Hepatocyte (in vitro differentiated cells): Measurements from ENCODE around the gene ACACA. TPM values are rescaled to one million over a fixed set of nuclear protein-coding genes. Genes with fewer than 3 reads are reported as not detected.

Experiments
- DNase-seq: peaks from one replicate; pipeline ENCODE4 v3.0.0-alpha.2; 2016; ENCODE audit warnings: low spot score
- H2AFZ ChIP-seq: fragments of 200-600 bp; sonication (generic); 2 replicates; pipeline ENCODE4 v1.6.0; 2016; ENCODE audit warnings: antibody characterized with exemption, mild to moderate bottlenecking
- H3K27ac ChIP-seq: fragments of 200-600 bp; sonication (generic); 2 replicates; pipeline ENCODE4 v1.5.1; 2016; ENCODE audit warnings: mild to moderate bottlenecking
- H3K27me3 ChIP-seq: fragments of 200-600 bp; sonication (generic); 2 replicates; pipeline ENCODE4 v1.6.1; 2016
- H3K36me3 ChIP-seq: fragments of 200-600 bp; sonication (generic); replicated peaks from 2 replicates; pipeline ENCODE4 v1.5.1; 2016; ENCODE audit warnings: low read depth; ENCODE audit not compliant: insufficient read depth
- H3K4me1 ChIP-seq: fragments of 200-600 bp; sonication (generic); 2 replicates; pipeline ENCODE4 v1.5.1; 2016; ENCODE audit warnings: mild to moderate bottlenecking, moderate library complexity; ENCODE audit not compliant: insufficient read depth
- H3K4me2 ChIP-seq: fragments of 200-600 bp; sonication (generic); 2 replicates; pipeline ENCODE4 v1.6.0; 2016
- H3K4me3 ChIP-seq: fragments of 200-600 bp; sonication (generic); 2 replicates; pipeline ENCODE4 v1.5.1; 2016; ENCODE audit warnings: mild to moderate bottlenecking
- H3K79me2 ChIP-seq: fragments of 200-600 bp; sonication (generic); 2 replicates; pipeline ENCODE4 v1.6.0; 2017; ENCODE audit warnings: mild to moderate bottlenecking
- H3K9me2 ChIP-seq: fragments of 200-600 bp; sonication (generic); replicated peaks from 2 replicates; pipeline ENCODE4 v1.6.0; 2017; ENCODE audit warnings: mild to moderate bottlenecking; ENCODE audit not compliant: insufficient read depth
- H3K9me3 ChIP-seq: fragments of 200-600 bp; sonication (generic); 2 replicates; pipeline ENCODE4 v1.5.1; 2016; ENCODE audit warnings: low read depth, mild to moderate bottlenecking
- H4K20me1 ChIP-seq: fragments of 200-600 bp; sonication (generic); 2 replicates; pipeline ENCODE4 v1.6.0; 2016; ENCODE audit warnings: mild to moderate bottlenecking; ENCODE audit not compliant: insufficient read depth, poor library complexity, severe bottlenecking
- CTCF ChIP-seq: fragments of 200-600 bp; sonication (generic); IDR thresholded peaks from 2 replicates; pipeline ENCODE4 v1.5.1; 2016; ENCODE audit warnings: antibody characterized with exemption, mild to moderate bottlenecking; ENCODE audit not compliant: poor library complexity
- EZH2 ChIP-seq: fragments of 200-600 bp; sonication (generic); IDR thresholded peaks from 2 replicates; pipeline ENCODE4 v1.6.1; 2016; ENCODE audit warnings: antibody characterized with exemption, mild to moderate bottlenecking, borderline replicate concordance
- EZH2phosphoT487 ChIP-seq: fragments of 200-600 bp; sonication (generic); IDR thresholded peaks from one replicate; pipeline ENCODE4 v1.6.1; 2018; ENCODE audit warnings: antibody characterized with exemption, mild to moderate bottlenecking, low read depth, moderate library complexity; ENCODE audit not compliant: unreplicated experiment, severe bottlenecking
- WGBS: methylation state at CpG from one replicate; pipeline ENCODE4 v1.1.6; 2016; ENCODE audit warnings: low lambda C conversion rate; ENCODE audit errors: missing lambda C conversion rate; 5-methylcytosine and 5-hydroxymethylcytosine counted together
- polyA plus RNA-seq: library from polyadenylated mRNA; unstranded; fragments of >200 nt; fragmentation: Nextera tagmentation; extraction: Ambion mirVana; gene quantifications from 2 replicates; pipeline ENCODE4 v1.2.1, GENCODE V29; 2016
- total RNA-seq: library from RNA; depleted of rRNA; stranded (reverse); fragments of >200 nt; gene quantifications from 2 replicates; pipeline ENCODE4 v1.2.3, GENCODE V29; 2014

The ACACA gene
- total and polyA plus RNA-seq, 2 experiments from 2014 or later, result 37.4 to 53.8 TPM

GRCh38 chr17:37148156-37148555, 258.5 kb downstream of the ACACA start:
- no peak overlapping the region for H2AFZ ChIP-seq
- peaks cover 5% of the 10 kb centered on the region for H3K4me1 ChIP-seq
- H3K4me3 ChIP-seq, result no peak overlapping the region
- TF ChIP-seq EZH2, result no peak
- no peak for TF ChIP-seq CTCF
- TF ChIP-seq EZH2phosphoT487, result no peak
- H3K9me3 ChIP-seq, result no peaks in the 10 kb centered on the region
- DNase-seq, result no peak
- no peaks in the 10 kb centered on the region for H3K79me2 ChIP-seq
- no peaks in the 10 kb centered on the region for H3K9me2 ChIP-seq
- no peaks in the 10 kb centered on the region for H3K36me3 ChIP-seq
- 88% methylated on average over 2 of the region's 2 CpGs for WGBS
- H3K27me3 ChIP-seq, result no peaks in the 10 kb centered on the region
- no peaks in the 10 kb centered on the region for H4K20me1 ChIP-seq
- peak overlapping the region; percentile 48 for H3K4me2 ChIP-seq
- H3K27ac ChIP-seq, result no peak overlapping the region

DNA sequence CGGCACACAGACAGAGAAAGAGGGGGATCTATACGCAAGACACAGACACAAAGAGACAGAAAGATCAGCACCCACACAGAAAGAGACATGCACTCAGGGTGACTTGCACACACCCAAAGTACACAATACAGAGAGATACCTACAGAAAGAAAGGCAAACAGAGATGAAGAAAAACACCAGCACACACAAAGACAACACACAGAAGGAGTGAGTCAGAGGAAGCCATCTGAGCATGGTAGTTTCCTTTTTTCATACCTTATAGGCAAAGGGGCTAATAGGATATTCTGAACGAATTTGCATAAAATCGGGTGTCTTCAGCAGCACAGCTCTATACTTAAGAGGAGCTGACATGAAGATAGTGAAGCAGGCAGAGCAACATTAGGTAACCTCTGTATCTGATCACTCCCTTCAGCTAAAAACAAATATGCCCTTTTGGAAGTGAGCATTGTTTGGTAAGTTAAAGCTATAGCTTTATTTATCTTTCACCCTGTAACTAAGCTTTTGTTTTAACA, 259.3 kb downstream of the ACACA start:
- no peak overlapping the region for H3K4me3 ChIP-seq
- DNase-seq, result peak; percentile 21
- WGBS, result 45% methylated on average over 4 of the region's 4 CpGs

DNA sequence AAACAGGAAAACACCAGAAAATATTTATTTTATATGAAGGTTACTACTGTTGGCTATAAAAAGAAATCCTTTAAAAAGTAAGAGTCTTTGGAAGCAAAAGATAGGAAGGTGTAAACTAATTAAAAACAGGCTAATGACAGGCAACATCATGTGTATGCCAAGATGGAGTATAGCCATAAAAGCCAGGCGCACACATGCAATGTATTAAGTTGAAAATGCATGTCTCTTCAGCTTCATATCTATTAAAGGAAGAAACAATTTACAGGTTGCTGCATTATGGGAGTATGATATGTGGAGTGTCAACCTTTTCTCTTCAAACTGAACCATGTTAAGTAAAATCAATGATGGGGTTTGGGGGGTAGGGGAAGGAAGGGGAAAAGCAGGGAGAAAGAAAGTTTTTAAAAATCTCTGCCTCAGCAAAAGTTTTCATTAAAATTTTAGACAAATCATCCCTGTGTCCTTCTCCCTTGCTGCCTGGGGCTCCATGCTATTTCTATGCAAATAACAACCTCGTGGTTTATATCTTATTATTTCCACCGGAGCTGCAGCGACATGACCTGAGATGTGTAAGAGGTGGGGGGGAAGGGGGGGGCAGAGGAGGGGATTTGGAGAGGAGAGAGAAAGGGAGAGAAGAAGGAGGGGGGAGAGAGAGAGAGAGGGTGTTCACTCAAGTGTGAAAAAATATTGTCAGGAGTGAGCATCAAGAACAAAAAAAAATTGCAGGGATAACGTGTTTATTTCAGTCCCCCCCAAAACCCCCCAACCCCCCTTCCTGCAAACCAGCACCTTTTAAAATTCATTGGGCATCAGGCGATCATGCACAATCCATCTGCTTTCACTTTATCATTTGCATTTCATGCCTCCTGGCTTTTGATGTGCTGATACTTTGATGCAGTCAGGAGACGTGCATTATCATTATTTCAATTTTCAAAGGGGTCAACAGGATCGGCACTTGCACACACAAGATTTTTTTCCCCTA, 260.3 kb downstream of the ACACA start:
- no peaks in the 10 kb centered on the region for H3K9me3 ChIP-seq
- peaks cover 5% of the 10 kb centered on the region for H3K4me1 ChIP-seq
- 68% methylated on average over 8 of the region's 8 CpGs for WGBS
- no peaks in the 10 kb centered on the region for H3K79me2 ChIP-seq
- TF ChIP-seq EZH2 (no peak), CTCF (no peak), EZH2phosphoT487 (no peak)
- H3K9me2 ChIP-seq, result no peaks in the 10 kb centered on the region
- no peak for DNase-seq
- H3K4me2 ChIP-seq, result peak overlapping the region; percentile 48
- no peak overlapping the region for H2AFZ ChIP-seq
- no peaks in the 10 kb centered on the region for H3K27me3 ChIP-seq
- H3K36me3 ChIP-seq, result no peaks in the 10 kb centered on the region
- peak overlapping the region; percentile 35 for H3K27ac ChIP-seq
- H3K4me3 ChIP-seq, result no peak overlapping the region
- H4K20me1 ChIP-seq, result no peaks in the 10 kb centered on the region

More for the DNA sequence above, 259.3 kb downstream of the ACACA start:
- no peak for TF ChIP-seq EZH2
- no peak for TF ChIP-seq CTCF
- TF ChIP-seq EZH2phosphoT487, result no peak
- no peaks in the 10 kb centered on the region for H4K20me1 ChIP-seq
- H3K4me1 ChIP-seq, result peaks cover 5% of the 10 kb centered on the region
- H3K27ac ChIP-seq, result peak overlapping the region; percentile 35
- H3K9me3 ChIP-seq, result no peaks in the 10 kb centered on the region
- H2AFZ ChIP-seq, result no peak overlapping the region
- peak overlapping the region; percentile 48 for H3K4me2 ChIP-seq
- H3K79me2 ChIP-seq, result no peaks in the 10 kb centered on the region
- H3K9me2 ChIP-seq, result no peaks in the 10 kb centered on the region
- H3K36me3 ChIP-seq, result no peaks in the 10 kb centered on the region
- no peaks in the 10 kb centered on the region for H3K27me3 ChIP-seq
